Neural progenitor cell (in vitro differentiated cells): ENCODE results near the gene PPP1R9A. TPM values are rescaled to one million over a fixed set of nuclear protein-coding genes. Genes with fewer than 3 reads are reported as not detected.

ENCODE experiments used
- DNase-seq: peaks from one replicate; pipeline ENCODE4 v3.0.0-alpha.2; 2016; ENCODE audit warnings: low spot score
- H2AFZ ChIP-seq: fragments of 200-600 bp; sonication (generic); replicated peaks from 2 replicates; pipeline ENCODE4 v1.6.1; 2016; ENCODE audit warnings: antibody characterized with exemption
- H3F3A ChIP-seq: fragments of 200-600 bp; sonication (generic); 2 replicates; pipeline ENCODE4 v1.6.1; 2016; ENCODE audit warnings: antibody characterized with exemption, low read depth
- H3K27ac ChIP-seq: fragments of 200-600 bp; sonication (generic); 2 replicates; pipeline ENCODE4 v1.5.1; 2016; ENCODE audit warnings: mild to moderate bottlenecking
- H3K27me3 ChIP-seq: fragments of 200-600 bp; sonication (generic); 2 replicates; pipeline ENCODE4 v1.6.1; 2016; ENCODE audit warnings: mild to moderate bottlenecking, moderate library complexity
- H3K36me3 ChIP-seq: fragments of 200-600 bp; sonication (generic); 2 replicates; pipeline ENCODE4 v1.5.1; 2016
- H3K4me1 ChIP-seq: fragments of 200-600 bp; sonication (generic); 2 replicates; pipeline ENCODE4 v1.6.1; 2016; ENCODE audit warnings: mixed run types
- H3K4me2 ChIP-seq: fragments of 200-600 bp; sonication (generic); 2 replicates; pipeline ENCODE4 v1.6.1; 2016
- H3K4me3 ChIP-seq: fragments of 200-600 bp; sonication (generic); 2 replicates; pipeline ENCODE4 v1.5.1; 2016
- H3K79me2 ChIP-seq: fragments of 200-600 bp; sonication (generic); 2 replicates; pipeline ENCODE4 v1.6.1; 2016; ENCODE audit warnings: low read depth
- H3K9ac ChIP-seq: fragments of 200-600 bp; sonication (generic); 2 replicates; pipeline ENCODE4 v1.6.1; 2016
- H3K9me3 ChIP-seq: fragments of 200-600 bp; sonication (generic); 2 replicates; pipeline ENCODE4 v1.5.1; 2016; ENCODE audit warnings: low read depth
- H4K20me1 ChIP-seq: fragments of 200-600 bp; sonication (generic); 2 replicates; pipeline ENCODE4 v1.6.1; 2016; ENCODE audit warnings: low read depth
- H3K27ac Mint-ChIP-seq: 3 replicates; pipeline ENCODE4 v1.8.0; 2021; ENCODE audit warnings: mixed read lengths
- H3K27me3 Mint-ChIP-seq: 2 replicates; pipeline ENCODE4 v1.8.0; 2022; ENCODE audit warnings: low read depth, mild to moderate bottlenecking, inconsistent platforms, moderate library complexity, mixed read lengths; ENCODE audit not compliant: insufficient read depth
- H3K36me3 Mint-ChIP-seq: 3 replicates; pipeline ENCODE4 v1.8.0; 2021; ENCODE audit warnings: mixed read lengths
- H3K4me1 Mint-ChIP-seq: 3 replicates; pipeline ENCODE4 v1.8.0; 2021; ENCODE audit warnings: mixed read lengths
- H3K4me3 Mint-ChIP-seq: 3 replicates; pipeline ENCODE4 v1.8.0; 2021; ENCODE audit warnings: mild to moderate bottlenecking, moderate library complexity, mixed read lengths
- H3K9me3 Mint-ChIP-seq: 3 replicates; pipeline ENCODE4 v1.8.0; 2020; ENCODE audit warnings: mixed read lengths
- CTCF ChIP-seq: fragments of 200-600 bp; sonication (generic); IDR thresholded peaks from 2 replicates; pipeline ENCODE4 v1.5.1; 2017; ENCODE audit warnings: antibody characterized with exemption, mild to moderate bottlenecking
- EZH2 ChIP-seq: fragments of 200-600 bp; sonication (generic); IDR thresholded peaks from 2 replicates; pipeline ENCODE4 v1.6.1; 2017; ENCODE audit warnings: antibody characterized with exemption, mild to moderate bottlenecking, moderate library complexity
- EZH2phosphoT487 ChIP-seq: fragments of 200-600 bp; sonication (generic); IDR thresholded peaks from 2 replicates; pipeline ENCODE4 v1.6.1; 2017; ENCODE audit warnings: antibody characterized with exemption
- total RNA-seq: library from RNA; depleted of rRNA; stranded (reverse); fragments of >200 nt; gene quantifications from 2 replicates; pipeline ENCODE4 v1.2.3, GENCODE V29; 2015; ENCODE audit warnings: low replicate concordance

PPP1R9A gene
- total RNA-seq, 1 donor from 2014 or later: 40.7 TPM

DNA sequence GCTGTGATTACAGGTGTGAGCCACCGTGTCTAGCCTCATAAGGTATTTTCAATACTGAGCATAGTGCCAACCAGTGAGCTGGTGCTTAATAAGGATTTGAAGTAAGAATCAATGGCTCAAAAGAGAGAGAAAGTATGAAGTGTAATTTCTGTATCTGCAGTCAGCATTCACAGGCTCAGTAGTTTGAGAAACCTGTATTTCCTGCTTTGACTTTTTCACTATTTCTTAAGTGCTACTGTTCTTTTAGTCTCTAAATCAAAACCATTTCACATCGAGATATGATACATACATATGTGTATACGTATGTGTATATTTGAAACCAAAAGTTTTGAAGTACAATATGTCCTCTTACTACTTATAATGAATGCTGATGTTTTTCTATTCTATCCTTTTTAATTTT, 189.9 kb downstream of the PPP1R9A start:
- TF ChIP-seq EZH2 (no peak), EZH2phosphoT487 (no peak), CTCF (no peak)
- Histone ChIP-seq H3K79me2 (peaks cover 30% of the 10 kb centered on the region), H3K9me3 (no peaks in the 10 kb centered on the region), H3K36me3 (no peaks in the 10 kb centered on the region), H3F3A (peaks cover 17% of the 10 kb centered on the region), H3K4me3 (no peak overlapping the region), H3K4me2 (no peak overlapping the region), H3K4me1 (peaks cover 15% of the 10 kb centered on the region), H4K20me1 (no peaks in the 10 kb centered on the region), H3K9ac (no peak overlapping the region), H3K27ac (no peak overlapping the region), H3K27me3 (no peaks in the 10 kb centered on the region), H2AFZ (no peak overlapping the region)
- Mint-ChIP-seq H3K4me1 (peaks cover 17% of the 10 kb centered on the region), H3K9me3 (peaks cover 10% of the 10 kb centered on the region), H3K27me3 (peaks cover 2% of the 10 kb centered on the region), H3K36me3 (peaks cover 16% of the 10 kb centered on the region), H3K27ac (no peak overlapping the region), H3K4me3 (no peak overlapping the region)
- no peak for DNase-seq

DNA sequence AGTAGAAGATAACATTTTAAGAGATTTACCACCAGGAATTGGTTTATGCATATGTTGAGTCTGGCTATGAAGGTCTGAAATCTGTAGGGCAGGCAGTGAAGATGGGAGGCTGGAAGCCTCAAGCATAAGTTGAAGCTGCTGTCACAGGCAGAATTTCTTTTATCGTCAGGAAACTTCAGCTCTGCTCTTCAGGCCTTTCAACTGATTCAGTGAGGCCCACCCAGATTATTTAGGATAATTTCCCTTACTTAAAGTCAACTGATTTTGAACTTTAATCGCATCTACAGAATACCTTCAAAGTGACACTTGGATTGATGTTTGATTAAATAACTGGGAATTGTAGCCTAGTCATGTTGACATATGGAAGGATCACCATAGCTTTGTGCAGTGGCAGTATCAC, 190.5 kb downstream of the PPP1R9A start:
- H2AFZ ChIP-seq: no peak overlapping the region
- no peaks in the 10 kb centered on the region for H3K9me3 ChIP-seq
- Mint-ChIP-seq H3K4me3 (no peak overlapping the region), H3K36me3 (peaks cover 16% of the 10 kb centered on the region), H3K4me1 (peaks cover 17% of the 10 kb centered on the region), H3K27me3 (peaks cover 2% of the 10 kb centered on the region), H3K9me3 (peaks cover 10% of the 10 kb centered on the region), H3K27ac (no peak overlapping the region)
- H3K79me2 ChIP-seq: peaks cover 30% of the 10 kb centered on the region
- no peak overlapping the region for H3K4me3 ChIP-seq
- peaks cover 17% of the 10 kb centered on the region for H3F3A ChIP-seq
- no peak overlapping the region for H3K9ac ChIP-seq
- no peak for TF ChIP-seq EZH2phosphoT487
- no peak for TF ChIP-seq CTCF
- no peak for TF ChIP-seq EZH2
- no peak for DNase-seq
- no peaks in the 10 kb centered on the region for H3K36me3 ChIP-seq
- H3K27me3 ChIP-seq: no peaks in the 10 kb centered on the region
- no peak overlapping the region for H3K4me2 ChIP-seq
- H4K20me1 ChIP-seq: no peaks in the 10 kb centered on the region
- no peak overlapping the region for H3K27ac ChIP-seq
- H3K4me1 ChIP-seq: peaks cover 12% of the 10 kb centered on the region

- H3K79me2 ChIP-seq: peaks cover 25% of the 10 kb centered on the region
- no peak for DNase-seq
- H3K27me3 ChIP-seq: no peaks in the 10 kb centered on the region
- H3K4me3 Mint-ChIP-seq: no peak overlapping the region
- H3K9me3 Mint-ChIP-seq: peaks cover 10% of the 10 kb centered on the region
- no peak overlapping the region for H3K9ac ChIP-seq
- peaks cover 17% of the 10 kb centered on the region for H3K4me1 Mint-ChIP-seq
- H3K4me2 ChIP-seq: no peak overlapping the region
- no peak overlapping the region for H3K27ac ChIP-seq
- TF ChIP-seq EZH2phosphoT487 (no peak), CTCF (no peak)
- no peaks in the 10 kb centered on the region for H3K9me3 ChIP-seq
- peaks cover 17% of the 10 kb centered on the region for H3F3A ChIP-seq
- no peaks in the 10 kb centered on the region for H3K36me3 ChIP-seq
- peaks cover 16% of the 10 kb centered on the region for H3K36me3 Mint-ChIP-seq
- H3K4me1 ChIP-seq: peaks cover 18% of the 10 kb centered on the region
- H3K27ac Mint-ChIP-seq: no peak overlapping the region
- H2AFZ ChIP-seq: no peak overlapping the region
- no peak overlapping the region for H3K4me3 ChIP-seq
- peaks cover 2% of the 10 kb centered on the region for H3K27me3 Mint-ChIP-seq
- no peaks in the 10 kb centered on the region for H4K20me1 ChIP-seq
Measured at GRCh38 chr7:95099106-95099505, 191.7 kb downstream of the PPP1R9A start.
